Stimulated activated CD8-positive, alpha-beta memory T cell treated with anti-CD3 and anti-CD28 coated beads, Interleukin-12 subunit alpha, Interleukin-12 subunit beta, amount 100 ng/mL, for 4 hours (primary cell): Measurements from ENCODE around the gene FBXO28.
A peak's percentile ranks its signal among the peaks of the same experiment; 100 is the strongest.
"Not testable (repeated sequence)": the region's sequence is repeated elsewhere in the genome, so short reads cannot be mapped to it uniquely, and the experiment has no call there.

Experiments
- DNase-seq: peaks from one replicate; pipeline ENCODE4 v3.0.0-alpha.2; 2020; ENCODE audit warnings: low read depth

Gene FBXO28, protein sequence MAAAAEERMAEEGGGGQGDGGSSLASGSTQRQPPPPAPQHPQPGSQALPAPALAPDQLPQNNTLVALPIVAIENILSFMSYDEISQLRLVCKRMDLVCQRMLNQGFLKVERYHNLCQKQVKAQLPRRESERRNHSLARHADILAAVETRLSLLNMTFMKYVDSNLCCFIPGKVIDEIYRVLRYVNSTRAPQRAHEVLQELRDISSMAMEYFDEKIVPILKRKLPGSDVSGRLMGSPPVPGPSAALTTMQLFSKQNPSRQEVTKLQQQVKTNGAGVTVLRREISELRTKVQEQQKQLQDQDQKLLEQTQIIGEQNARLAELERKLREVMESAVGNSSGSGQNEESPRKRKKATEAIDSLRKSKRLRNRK

DNA sequence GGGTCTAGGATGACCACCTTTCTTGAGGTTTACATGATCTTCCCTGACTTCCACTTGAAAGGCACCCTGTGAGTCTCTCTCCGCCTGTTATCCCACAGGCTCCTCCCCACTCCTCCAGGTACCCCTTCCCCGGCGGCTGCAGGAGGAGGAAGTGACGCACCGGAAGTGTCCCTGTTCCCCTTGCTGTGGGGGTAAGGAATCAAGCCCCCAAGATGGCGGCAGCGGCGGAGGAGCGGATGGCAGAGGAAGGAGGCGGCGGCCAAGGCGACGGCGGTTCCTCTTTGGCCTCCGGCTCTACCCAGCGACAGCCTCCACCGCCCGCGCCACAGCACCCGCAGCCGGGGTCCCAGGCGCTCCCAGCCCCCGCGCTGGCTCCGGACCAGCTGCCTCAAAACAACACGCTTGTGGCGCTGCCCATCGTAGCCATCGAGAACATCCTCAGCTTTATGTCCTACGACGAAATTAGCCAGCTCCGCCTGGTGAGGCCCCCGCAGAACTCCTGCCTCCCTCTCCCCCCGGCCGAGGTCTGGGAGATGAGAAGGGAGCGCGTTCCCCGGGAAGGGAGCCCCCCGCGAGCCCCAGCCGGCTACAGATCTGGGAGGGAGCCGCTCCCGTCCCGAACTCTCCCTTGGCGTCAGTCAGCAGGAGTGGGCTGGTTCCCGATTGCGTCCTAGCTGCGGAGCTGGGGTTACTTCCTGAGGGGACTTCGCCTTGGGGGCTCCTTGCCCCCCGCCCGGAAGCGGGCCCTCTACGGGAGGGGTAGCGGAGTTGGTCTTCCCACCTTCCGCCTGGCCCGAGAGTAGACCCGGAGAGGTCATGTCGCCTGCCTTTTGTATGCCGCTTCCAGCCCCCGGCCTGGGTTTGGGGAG, at the start of gene FBXO28:
TSS of gene FBXO28 (plus strand) at position 194 of the 869 bp plus-strand sequence. CDS start at position 213, 19 bp downstream.
- peak; percentile 88 for DNase-seq

DNA sequence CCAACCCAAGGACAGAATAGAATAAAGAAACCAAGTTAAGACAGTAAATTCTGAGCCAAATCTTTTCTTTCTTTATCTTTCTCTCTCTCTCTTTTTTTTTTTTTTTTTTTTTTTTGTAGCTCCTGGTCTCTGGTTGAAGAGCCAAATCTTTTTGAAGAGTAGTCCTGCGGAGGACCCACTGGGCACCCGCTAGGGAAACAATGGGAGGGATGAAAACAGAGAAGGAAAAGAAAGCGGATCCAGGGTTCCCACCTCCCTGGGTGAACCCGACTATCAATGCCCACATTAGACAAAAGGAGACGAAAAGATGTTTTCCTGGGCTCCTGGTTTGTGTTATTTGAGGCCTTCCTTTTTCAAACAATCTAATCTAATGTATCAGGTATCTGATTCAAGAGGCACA, 49.8 kb upstream of the FBXO28 start:
- no peak for DNase-seq

DNA sequence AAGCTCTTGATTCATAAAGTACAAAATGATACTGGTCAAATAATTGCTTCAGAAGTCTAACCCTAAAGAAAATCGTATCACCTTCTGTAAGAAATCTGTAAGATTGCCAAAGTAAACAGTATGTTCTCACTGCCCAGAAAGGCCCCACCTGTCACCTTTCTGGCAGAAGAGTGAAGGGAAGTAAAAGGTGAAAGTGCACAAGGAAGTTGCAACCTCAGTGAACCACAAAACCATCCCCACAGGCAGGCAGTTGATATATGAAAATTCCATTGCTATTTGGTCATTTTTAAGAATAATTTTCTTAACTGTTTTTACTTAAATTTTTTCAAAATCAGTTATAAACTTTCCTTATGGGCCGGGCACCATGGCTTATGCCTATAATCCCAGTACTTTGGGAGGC, 48.5 kb upstream of the FBXO28 start:
- no peak for DNase-seq

DNA sequence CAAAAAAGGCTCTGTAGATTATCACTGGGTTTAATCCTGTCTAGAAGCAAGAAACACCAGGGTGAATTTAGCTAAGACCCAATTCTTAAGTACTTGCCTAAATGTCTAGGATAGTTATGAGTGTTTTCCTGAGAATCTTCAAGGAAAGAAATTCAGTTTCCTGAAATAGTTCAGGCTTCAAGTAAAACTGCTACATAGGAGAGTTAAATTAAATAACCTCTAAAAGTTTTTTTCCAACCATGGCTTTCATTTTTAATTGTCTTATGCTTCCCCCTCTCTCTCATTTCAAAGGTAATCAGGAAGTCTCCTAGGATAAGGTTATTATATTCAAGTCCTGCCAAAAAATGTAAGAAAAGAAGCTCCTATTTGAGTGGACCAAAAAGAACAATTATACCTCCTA, 46.7 kb upstream of the FBXO28 start:
- no peak for DNase-seq

DNA sequence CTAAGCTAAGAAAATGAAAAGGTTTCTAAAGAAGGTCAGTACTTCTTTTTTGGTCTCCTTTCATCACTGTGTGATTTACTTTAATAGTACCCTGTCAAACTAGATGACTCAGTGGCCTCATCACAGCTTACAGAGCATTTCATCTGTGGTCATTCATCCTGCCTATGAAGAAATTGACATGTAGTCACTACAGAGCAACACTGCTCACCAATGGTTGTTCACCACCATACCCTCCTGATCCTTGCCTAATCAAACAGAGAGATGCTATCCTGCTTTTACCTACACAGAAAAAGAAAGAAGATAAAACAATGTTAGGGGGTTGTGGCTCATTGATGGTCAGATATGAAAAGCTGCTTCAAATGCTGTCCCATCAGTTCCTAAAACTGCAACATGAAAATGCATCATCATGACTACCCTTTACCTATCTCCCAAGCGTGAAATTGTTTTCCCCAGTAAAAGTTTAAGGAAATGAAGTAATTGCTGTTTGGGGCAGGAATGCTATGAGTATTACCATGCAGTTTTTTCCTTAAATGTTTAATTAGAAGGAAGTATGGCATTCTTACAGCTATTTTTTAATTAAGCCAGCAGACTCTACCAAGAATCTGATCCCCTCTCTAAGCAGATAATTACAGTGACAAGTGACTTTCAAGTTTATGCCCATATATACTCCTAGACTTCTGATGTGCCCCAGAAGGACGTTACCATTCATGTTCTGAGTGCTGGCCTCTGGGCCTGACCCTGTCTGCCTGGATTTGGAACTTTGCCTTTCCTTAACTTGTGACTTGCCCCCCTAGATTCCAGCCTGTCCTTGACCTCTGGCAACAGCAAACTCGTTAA, 46.1 kb upstream of the FBXO28 start:
- DNase-seq, result no peak

DNA sequence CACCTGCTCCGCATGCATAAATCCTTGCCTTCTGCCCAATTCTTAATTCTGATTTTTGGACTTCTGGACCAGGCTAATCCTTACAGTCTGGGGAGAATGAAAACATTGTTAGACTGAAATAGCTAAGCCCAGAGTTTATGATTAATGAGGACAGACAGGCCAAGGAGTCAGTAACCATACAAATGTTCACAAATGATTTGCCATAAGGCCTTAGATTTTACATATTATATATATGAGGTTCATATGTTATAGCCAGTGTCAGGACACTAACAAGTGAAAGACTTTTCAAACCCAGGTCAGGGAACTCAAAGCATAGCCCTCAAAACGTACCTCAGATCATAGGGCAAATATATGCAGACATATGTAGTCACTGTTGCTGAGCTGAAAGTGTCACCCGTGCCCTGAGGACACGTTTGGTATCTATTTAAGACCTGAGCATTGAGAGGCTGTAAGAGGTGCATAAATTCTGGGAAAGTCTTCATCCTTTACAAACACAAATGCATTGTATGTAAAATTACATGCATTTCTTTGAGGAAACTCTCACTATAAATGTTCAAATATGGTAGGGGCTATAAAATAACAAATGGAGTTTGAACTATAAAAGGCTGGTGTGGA, 45.3 kb upstream of the FBXO28 start:
- DNase-seq, result no peak

DNA sequence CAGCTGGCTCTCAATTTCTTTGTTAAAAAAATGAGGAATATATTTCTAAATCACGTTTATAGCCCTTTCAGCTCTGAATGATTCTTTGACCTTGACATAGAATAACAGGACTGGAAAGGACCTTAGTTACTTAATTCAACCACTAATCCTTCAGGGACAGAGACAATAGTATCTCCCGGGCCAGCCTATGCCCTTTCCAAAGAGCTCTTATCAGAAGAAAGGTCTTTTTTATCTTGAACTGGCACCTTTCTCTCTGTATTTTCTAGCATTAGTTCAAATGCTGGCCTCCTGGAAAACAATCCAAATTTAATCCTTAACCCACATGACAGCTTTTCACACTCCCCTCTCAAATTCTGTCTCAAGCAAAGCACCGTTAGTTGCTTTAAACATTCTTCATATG, 44.8 kb upstream of the FBXO28 start:
- no peak for DNase-seq

DNA sequence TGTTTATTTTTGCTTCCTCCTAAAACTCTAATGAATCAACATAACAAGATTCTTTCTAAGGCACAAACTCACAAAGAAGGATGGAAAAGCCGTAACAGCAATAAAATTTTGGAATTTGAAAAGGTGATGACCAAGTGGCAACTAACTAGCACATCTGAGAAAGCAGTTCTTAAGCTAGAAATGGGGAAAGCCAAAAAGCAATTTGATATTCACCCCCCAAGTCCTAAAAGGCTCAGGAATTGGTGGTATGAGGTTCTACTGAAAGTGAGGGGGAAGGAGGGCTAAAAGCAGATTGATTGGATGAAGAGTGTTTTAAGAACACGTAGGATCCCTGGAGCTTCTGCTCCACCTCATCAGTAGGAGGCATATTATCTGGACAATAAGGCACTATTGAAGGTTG, 43.4 kb upstream of the FBXO28 start:
- DNase-seq, result no peak

DNA sequence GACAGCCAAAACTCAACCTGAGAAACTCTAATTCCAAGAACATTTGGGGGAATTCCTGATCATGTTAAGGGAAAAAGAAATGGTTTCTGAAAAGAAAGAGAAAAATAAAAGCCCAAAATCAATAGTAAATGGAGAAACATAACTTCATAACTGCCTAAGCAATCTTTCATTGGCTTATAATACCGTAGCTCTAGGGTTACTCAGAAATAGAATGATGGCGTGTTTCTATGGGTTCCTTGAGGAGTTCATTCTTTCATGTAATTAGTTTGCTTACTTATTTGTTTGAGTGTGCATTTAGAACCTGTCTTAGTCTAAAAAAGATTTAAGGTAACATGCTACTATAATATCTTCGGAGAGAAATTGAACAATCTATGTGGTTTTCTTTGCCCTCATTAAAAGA, 37.5 kb upstream of the FBXO28 start:
- DNase-seq, result no peak

DNA sequence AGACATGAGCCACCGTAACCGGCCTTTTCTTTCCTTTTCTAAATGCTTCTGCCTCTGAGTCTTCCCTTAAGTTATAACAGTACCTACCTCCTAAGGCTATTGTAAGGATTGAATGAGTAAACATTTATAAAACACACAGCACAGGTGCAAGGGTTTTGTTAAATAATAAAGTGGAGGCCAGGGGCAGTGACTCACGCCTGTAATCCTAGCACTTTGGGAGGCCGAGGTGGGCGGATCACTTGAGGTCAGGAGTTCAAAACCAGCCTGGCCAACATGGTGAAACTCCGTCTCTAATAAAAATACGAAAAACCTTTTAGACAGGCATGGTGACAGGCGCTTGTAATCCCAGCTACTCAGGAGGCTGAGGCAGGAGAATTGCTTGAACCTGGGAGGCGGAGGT, 34.3 kb upstream of the FBXO28 start:
- not testable (repeated sequence) for DNase-seq

DNA sequence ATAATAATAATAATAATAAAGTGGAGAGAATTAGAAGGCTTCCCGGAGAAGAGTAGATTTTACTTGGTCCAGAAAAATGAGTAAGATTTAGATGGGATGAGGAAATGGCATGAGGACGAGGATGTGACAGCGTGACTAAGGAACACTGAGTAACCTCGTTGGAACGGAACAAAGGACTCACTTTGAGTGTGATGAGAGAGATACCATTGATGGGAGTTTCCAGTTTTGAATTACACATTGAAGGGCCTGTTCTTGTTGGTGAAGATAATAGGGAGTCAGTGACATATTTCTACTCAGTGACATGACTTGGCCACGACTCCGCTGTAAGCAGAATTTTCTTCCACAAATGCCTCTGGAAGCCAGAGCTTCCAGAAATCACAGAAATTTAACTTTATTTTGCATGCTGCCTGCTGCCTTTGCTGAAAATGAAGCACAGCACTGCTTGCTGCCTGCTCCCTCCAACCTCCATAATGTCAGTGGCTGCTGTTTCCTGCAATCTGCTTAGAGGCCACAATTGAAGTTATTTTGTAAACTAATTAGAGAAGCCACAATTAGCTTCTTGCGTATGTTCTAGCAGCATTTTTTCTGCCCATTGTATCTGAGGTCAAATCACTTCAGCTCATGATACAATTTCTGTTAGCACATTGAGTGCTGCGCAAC, 33.7 kb upstream of the FBXO28 start:
- no peak for DNase-seq

DNA sequence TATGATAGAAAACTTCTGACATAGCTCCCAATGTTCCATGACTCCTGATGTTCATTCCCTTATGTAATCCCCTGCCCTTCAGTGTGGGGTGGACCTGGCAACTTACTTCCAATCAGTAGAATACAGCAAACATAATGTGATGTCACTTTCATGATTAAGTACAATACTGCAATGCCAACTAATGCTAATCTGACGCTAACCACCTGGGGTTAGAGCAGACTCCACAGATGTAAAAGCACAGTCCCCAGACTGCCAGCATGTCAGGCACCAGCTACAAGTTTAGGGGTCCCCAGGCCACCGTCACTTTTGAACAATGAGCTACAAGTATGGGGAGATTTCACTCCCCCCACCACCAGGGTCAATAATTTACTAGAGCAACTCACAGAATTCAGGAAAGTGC, 32.3 kb upstream of the FBXO28 start:
- DNase-seq, result no peak

DNA sequence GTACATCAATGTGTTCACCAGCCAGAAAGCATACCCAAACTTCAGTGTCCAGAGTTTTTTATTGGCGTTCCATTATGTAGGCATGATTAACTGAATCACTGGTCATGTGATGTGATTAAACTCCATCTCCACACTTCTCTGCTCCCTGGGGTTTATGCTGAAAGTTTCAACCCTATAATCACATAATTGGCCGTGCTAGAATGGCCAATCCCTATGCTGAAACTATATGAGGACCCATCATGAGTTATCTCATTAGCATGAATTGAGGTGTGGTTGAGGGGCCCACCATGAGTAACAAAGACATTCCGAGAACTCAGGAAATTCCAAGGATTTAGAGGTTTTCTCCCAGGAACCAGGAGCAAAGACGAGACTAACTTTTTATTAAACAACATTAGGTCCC, 31.8 kb upstream of the FBXO28 start:
- DNase-seq, result no peak

DNA sequence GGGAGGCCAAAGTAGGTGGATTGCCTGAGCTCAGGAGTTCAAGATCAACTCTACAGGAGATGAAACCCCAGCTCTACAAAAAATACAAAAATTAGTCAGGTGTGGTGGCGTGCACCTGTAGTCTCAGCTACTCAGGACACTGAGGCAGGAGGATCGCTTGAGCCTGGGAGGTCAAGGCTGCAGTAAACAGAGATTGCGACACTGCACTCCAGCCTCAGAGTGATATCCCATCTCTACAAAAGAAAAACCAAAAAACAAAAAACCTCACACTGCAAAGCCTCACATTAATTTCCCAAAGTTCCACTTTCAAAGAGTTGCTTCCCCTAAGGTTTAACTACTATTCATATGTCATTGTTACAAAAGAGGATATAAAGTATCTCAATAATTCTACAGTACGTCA, 29.0 kb upstream of the FBXO28 start:
- DNase-seq, result no peak

DNA sequence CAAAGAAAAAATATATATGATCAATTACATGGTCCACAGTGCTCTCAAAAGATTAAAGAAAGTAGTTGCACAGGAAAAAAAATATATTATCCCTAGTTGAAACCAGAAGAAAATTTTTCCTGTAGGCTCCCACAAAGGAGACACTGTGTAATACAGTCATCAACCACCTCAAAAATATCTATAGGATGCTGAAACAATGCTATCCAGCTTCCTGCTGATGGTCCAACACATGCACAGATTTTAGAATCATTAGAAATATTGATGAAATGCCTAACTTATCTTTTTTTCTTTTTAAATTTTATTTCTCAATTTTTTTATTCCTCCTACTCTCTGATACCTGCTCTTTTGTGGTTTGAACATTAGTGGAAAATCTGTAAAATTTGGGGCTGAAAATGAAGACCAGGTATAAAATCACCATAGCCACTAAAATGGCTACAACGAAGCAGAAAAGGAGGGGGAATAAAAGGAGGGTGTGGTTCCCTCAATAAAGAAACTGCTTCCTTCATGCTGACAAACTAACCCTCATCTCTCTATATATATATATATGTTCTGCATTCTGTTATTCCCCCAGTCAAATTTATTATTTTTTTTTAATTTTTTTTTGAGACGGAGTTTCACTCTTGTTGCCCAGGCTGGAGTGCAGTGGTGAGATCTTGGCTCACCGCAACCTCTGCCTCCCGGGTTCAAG, 28.3 kb upstream of the FBXO28 start:
- no peak for DNase-seq

DNA sequence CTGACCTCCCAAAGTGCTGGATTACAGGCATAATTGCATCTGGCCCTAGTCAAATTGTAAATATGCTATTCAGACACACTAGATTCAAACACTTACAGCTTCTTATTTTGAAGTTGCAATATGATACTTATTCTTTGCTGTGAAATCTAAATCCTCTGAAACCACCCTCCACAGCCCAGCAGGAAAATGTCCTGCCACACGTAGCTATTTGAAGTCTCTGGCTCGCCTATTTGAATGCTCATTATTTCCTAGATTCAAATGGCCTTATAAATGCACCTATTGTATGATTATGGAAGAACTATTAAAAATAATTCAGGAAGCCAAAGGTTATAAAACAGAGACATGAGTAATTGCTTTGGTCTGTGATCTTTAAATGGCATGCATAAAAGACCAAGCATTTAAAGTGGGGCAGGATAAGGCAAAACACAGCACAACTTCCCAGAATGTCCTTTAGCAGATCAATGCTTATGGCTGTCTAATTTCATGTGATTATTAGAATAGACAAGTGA, 26.6 kb upstream of the FBXO28 start:
- DNase-seq, result no peak

DNA sequence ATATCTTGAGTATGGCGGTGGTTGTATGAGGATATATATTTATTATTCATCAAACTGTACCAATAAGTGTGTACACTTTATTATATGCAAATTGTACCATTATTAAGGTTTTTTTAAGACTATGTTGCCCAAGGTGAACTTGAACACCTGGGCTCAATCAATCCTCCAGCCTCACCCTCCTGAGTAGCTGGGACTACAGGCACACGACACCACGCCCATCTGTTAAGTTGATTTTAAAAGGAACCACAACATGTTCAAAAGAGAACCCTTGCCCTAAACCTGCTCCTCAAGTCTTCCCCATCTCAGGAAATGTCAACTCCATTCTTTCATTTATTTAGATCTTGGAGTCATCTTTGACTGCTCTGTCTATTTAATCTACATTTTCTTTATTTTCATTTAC, 24.3 kb upstream of the FBXO28 start:
- DNase-seq, result no peak

DNA sequence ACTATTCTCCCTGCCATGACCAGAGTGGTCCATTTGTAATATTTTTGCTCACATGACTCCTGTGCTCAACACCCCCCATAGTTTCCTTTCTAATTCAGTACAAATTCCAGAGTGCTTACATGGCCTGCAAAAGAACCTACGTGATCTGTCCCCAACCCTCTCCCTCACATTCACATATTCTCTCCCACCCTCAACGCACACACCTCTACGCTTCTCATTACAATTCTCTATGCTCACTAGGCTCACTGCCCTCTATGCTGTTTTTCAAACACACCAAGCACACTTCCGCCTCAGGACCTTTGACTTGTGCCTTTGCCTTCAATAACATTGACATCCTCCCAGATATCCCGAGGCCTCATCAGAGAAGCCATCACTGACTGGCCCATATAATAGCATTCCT, 23.8 kb upstream of the FBXO28 start:
- DNase-seq, result no peak

DNA sequence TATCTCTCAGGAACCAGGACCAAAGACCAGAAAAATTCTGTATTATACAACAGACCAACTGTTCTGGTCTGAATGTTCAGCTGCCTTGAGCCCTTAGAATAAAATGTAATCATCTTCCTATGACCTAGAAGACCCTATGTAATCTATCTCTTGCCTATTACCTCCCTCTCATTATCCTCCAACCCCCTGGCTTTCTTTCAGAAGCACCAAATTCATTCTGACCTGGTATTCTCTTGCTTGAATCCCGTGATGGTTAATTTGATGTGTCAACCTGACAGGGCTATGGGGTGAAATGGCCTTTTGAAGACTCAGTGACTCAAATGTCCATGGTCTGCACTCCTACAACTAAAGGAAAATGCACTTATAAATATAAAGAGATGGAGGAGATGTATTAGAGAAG, 21.8 kb upstream of the FBXO28 start:
- DNase-seq, result no peak

DNA sequence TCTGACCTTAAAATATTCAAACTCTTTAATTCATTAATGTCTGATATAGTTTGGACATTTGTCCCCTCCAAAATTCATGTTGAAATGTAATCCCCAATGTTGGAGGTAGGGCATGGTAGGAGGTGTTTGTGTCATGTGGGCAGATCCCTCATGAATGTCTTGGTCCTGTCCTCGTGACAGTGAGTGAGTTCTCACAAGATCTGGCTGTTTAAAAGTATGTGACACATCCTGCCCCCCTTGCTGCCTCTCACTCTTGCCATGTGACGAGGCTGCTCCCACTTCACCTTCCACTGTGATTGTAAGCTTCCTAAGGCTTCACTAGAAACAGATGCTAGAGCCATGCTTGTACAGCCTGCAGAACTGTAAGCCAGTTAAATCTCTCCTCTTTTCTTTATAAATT, 21.3 kb upstream of the FBXO28 start:
- DNase-seq, result no peak

DNA sequence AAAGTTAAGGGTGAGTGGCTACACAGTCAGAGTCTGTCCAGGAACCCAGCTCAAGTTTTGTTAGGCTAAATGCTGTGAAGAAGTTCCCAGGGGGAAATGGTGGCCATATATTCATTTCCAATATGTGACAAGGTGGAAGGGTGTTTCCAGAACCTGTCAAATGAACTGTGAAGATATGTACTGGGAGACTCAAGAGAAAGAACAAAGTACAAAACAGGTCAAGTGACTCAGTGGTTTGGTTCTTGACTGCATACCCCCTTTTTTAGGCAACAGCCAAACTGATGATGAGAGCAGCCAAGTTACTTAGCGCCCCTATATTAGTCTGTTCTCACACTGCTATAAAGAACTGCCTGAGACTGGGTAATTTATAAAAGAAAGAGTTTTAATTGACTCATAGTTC, 18.6 kb upstream of the FBXO28 start:
- no peak for DNase-seq
